Right lobe of liver (tissue), 4 donors: ENCODE measurements around the gene RACK1.
"Not testable (repeated sequence)": the region's sequence is repeated elsewhere in the genome, so short reads cannot be mapped to it uniquely, and the experiment has no call there.

ENCODE experiments used
- CTCF ChIP-seq, 4 donors: fragments of 200-600 bp in 3 of 4; fragments of 450-650 bp in 1 of 4; IDR thresholded peaks; one replicate each; pipeline versions ENCODE4 v1.5.1 to v1.8.0; 2016 to 2022; ENCODE audit warnings: antibody characterized with exemption in 4 of 4, mild to moderate bottlenecking in 2 of 4
- POLR2A ChIP-seq: fragments of 450-650 bp; IDR thresholded peaks from one replicate; pipeline ENCODE4 v1.6.1; 2017; ENCODE audit warnings: antibody characterized with exemption, mild to moderate bottlenecking
- donor health status: DM: no; HTN: no; CAD: no.
- donor health status: DM: no; HTN: no; CAD: no.
- donor health status: DM: no; HTN: yes; CAD: no.

- not testable (repeated sequence) for TF ChIP-seq POLR2A; CTCF (IDR thresholded peaks at IDR 0.05)
Observed at GRCh38 chr5:181209006-181209405, 34.7 kb downstream of the RACK1 start.
